HL-60 (cell line): ENCODE data around the gene TPCN2.

Source experiments
- CTCF ChIP-seq: IDR thresholded peaks from one replicate; pipeline ENCODE4 v1.5.1; 2011; ENCODE audit warnings: low read length, control low read depth, inconsistent platforms; ENCODE audit not compliant: insufficient read depth
- GABPA ChIP-seq: IDR thresholded peaks from 2 replicates; pipeline ENCODE4 v1.6.1; 2012; ENCODE audit warnings: low read depth
- POLR2AphosphoS5 ChIP-seq: IDR thresholded peaks from 2 replicates; pipeline ENCODE4 v1.6.1; 2012; ENCODE audit warnings: low read depth
- REST ChIP-seq: IDR thresholded peaks from 2 replicates; pipeline ENCODE4 v1.6.1; 2012; ENCODE audit warnings: low read depth; ENCODE audit not compliant: insufficient replicate concordance

GRCh38 chr11:69037544-69037943 lies 11.2 kb upstream of the TPCN2 start:
- TF ChIP-seq CTCF, result no peak
- no peak for TF ChIP-seq POLR2AphosphoS5
- no peak for TF ChIP-seq REST
- TF ChIP-seq GABPA, result no peak
